ENCODE data around the gene DNAI1. TPM values are rescaled to one million over a fixed set of nuclear protein-coding genes. Genes with fewer than 3 reads are reported as not detected.
"Not testable (repeated sequence)": the region's sequence is repeated elsewhere in the genome, so short reads cannot be mapped to it uniquely, and the experiment has no call there.

The DNAI1 gene
- total RNA-seq, 4 donors from 2014 or later, result not detected

GRCh38 chr9:34479431-34479866 lies 20.8 kb downstream of the DNAI1 start:
- no peaks in the 10 kb centered on the region for H3K9me3 ChIP-seq
- no peak for TF ChIP-seq POLR2A (IDR thresholded peaks at IDR 0.05)
- TF ChIP-seq CTCF (IDR thresholded peaks at IDR 0.05), result no peak
- 47 to 52% methylated on average over 5 of the region's 5 CpGs for WGBS, 2 donors
- H3K27ac ChIP-seq, result no peak overlapping the region
- H3K36me3 ChIP-seq, result no peaks in the 10 kb centered on the region
- H3K4me3 ChIP-seq, result no peak overlapping the region
- intact Hi-C loops (cut with DNase I), result no loop called here
- H3K27me3 ChIP-seq, result peaks cover 0 to 17% (median 0%) of the 10 kb centered on the region in 4 donors
- H3K4me1 ChIP-seq, result no peaks in the 10 kb centered on the region
- DNase-seq, result no peak

GRCh38 chr9:34481620-34482019 lies 23.0 kb downstream of the DNAI1 start:
- H3K36me3 ChIP-seq; H3K27me3 ChIP-seq; DNase-seq; H3K4me1 ChIP-seq; H3K9me3 ChIP-seq; H3K27ac ChIP-seq; H3K4me3 ChIP-seq; intact Hi-C loops (cut with DNase I): not testable (repeated sequence)
- WGBS, 2 donors, result 68 to 72% methylated on average over 8 to 10 of the region's 13 CpGs

GRCh38 chr9:34482746-34483145 lies 24.1 kb downstream of the DNAI1 start:
- H3K4me1 ChIP-seq; DNase-seq; H3K27ac ChIP-seq; H3K9me3 ChIP-seq; intact Hi-C loops (cut with DNase I); H3K27me3 ChIP-seq; H3K4me3 ChIP-seq; H3K36me3 ChIP-seq: not testable (repeated sequence)
- no CpG with 5 or more reads among the region's 27 CpGs for WGBS, 2 donors

GRCh38 chr9:34484678-34485077 lies 26.1 kb downstream of the DNAI1 start:
- intact Hi-C loops (cut with DNase I), result no loop called here
- Histone ChIP-seq H3K4me1 (no peaks in the 10 kb centered on the region), H3K27me3 (peaks cover 0 to 20% (median 0%) of the 10 kb centered on the region in 4 donors), H3K4me3 (no peak overlapping the region), H3K9me3 (no peaks in the 10 kb centered on the region), H3K36me3 (no peaks in the 10 kb centered on the region), H3K27ac (no peak overlapping the region)
- no peak for TF ChIP-seq POLR2A (IDR thresholded peaks at IDR 0.05)
- no peak for TF ChIP-seq CTCF (IDR thresholded peaks at IDR 0.05)
- no peak for DNase-seq

- 66 to 69% methylated on average over 6 of the region's 6 CpGs for WGBS, 2 donors
- intact Hi-C loops (cut with DNase I), result no loop called here
- Histone ChIP-seq H3K27ac (no peak overlapping the region), H3K4me3 (no peak overlapping the region), H3K4me1 (no peaks in the 10 kb centered on the region), H3K27me3 (peaks cover 0 to 24% (median 0%) of the 10 kb centered on the region in 4 donors), H3K9me3 (no peaks in the 10 kb centered on the region), H3K36me3 (no peaks in the 10 kb centered on the region)
- no peak for DNase-seq
- TF ChIP-seq CTCF (IDR thresholded peaks at IDR 0.05) (no peak), POLR2A (IDR thresholded peaks at IDR 0.05) (no peak)
Observed at GRCh38 chr9:34485822-34486221, 27.2 kb downstream of the DNAI1 start.

- H3K27me3 ChIP-seq, result peaks cover 0 to 23% (median 0%) of the 10 kb centered on the region in 4 donors
- H3K4me1 ChIP-seq, result no peaks in the 10 kb centered on the region
- intact Hi-C loops (cut with DNase I), result no loop called here
- 52 to 56% methylated on average over 3 of the region's 3 CpGs for WGBS, 2 donors
- no peak for TF ChIP-seq POLR2A (IDR thresholded peaks at IDR 0.05)
- no peak for TF ChIP-seq CTCF (IDR thresholded peaks at IDR 0.05)
- DNase-seq, result no peak
- H3K9me3 ChIP-seq, result no peaks in the 10 kb centered on the region
- H3K27ac ChIP-seq, result no peak overlapping the region
- no peak overlapping the region for H3K4me3 ChIP-seq
- no peaks in the 10 kb centered on the region for H3K36me3 ChIP-seq
Observed at GRCh38 chr9:34486572-34486971, 28.0 kb downstream of the DNAI1 start.

All from esophagus squamous epithelium (tissue), 5 donors.